HG03095 (cell line): ENCODE data around the gene FAN1.
A peak's percentile ranks its signal among the peaks of the same experiment; 100 is the strongest.

Experiments
- ATAC-seq: cut with Tn5 transposase; IDR thresholded peaks from one replicate; pipeline ENCODE4 v1.9.1; 2021; ENCODE audit warnings: moderate library complexity; ENCODE audit not compliant: unreplicated experiment

Gene FAN1

DNA sequence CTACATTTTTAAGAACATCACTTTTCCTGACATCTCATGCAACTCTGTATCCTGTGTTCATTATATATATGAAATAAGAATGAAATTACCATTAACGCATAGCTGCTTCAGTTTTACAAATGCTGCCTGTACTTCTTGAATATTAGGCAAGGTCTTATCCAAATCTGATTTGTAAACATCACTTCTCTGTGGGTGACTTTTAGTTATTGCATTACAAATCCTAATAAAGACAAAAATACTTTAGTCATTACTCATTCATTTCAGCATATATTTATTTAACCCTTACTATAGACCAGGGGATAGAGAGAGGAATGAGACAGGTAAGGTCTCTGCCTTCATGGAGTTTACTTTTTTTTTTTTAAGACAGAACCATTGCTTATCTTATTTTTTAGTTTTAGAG is 51.0 kb downstream of the FAN1 start:
- no peak for ATAC-seq

DNA sequence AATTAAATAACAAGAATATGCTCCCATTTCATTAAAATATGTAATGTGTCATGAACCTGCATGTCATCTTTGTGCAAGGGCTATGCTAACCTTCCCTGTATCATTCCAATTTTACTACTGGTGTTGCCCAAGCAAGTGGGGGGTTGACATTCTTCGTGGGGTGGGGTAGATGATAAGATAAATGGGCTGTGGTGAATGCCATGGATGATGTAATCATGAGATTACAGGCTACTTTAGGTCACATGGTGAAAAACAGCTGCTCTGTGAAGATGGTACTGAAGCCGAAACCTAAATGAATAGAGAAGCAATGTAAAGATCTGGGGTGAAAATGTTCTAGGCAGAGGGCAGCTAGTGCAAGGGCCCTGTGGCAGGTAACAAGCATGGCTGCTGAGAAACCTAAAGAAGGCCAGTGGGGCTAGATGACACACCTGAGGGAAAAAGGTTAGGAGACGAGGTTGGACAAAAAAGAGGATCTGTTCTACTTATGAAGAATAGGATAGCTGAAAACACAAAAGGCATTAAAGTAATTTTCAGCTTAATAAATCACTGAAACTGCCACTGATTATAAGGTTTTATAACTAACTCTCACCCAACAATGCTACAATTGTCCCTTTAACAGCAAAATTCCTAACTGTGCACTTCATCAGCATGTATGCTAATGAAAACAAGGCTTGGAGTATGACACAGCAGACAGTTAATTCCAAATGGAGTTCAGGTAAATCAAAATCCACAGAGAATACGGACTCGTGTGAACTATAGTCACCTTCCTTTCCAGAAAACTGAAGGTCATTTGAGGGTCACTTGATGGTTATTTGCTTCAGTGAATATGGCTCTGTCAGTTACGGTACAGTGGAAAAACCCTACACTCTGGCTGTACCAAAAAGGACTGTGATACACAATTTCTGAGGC is 52.8 kb downstream of the FAN1 start:
- no peak for ATAC-seq

DNA sequence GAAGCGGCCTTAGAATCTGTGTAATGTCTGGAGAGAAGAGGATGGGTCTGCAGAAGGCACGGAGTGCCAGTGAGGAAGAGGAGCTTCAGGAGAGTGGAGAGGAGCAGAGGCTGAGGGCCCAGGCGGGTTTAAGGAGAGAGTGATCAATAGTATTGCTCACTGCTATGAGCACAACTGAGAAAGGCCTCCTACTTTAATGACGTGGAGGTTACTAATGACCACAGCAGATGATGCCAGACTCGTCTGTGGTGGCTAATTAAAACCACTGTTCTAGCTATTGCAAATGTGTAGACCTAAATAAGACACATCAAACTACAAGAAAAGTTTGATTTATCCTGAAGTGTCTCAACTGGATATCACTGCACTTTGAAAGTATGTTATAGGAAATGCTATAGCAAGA is 54.5 kb downstream of the FAN1 start:
- no peak for ATAC-seq

DNA sequence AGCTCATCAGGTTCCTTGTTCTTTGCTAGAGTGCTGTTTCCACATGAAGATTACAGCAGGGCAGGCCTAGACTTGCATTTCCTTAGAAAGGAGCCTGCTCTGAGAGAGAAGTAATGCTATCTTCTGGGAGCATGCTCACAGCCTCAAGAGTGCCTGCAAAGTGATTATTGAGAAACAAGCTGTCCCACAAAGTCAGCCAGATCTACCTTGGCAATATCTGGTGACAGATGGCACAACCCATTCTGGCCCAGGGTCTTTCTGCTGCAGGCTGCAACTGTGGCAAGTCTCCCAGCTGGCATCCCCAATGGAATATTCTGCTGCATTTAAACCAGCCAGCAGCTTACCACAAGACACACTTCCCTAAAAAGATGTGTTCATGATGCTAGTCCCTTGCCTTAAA is 58.4 kb downstream of the FAN1 start:
- no peak for ATAC-seq

DNA sequence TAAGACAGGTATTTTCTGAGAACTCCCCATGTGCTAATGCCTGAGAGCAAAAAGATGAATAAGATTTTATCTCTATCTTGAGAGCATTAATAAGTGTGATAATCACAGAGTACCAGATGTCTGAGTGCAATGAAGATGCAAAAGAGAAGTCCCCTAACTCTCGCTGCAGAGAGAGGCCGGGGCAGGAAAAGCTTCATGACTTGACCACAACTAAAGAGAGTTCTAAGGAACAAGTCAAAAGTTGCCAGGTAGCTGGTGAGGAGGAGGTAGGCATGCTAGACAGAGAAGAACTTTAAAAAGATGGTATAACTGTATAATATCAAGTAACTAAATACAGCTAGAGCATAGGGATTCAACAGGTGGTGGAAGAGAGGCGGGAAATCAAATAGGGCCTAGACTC is 58.9 kb downstream of the FAN1 start:
- ATAC-seq = no peak

DNA sequence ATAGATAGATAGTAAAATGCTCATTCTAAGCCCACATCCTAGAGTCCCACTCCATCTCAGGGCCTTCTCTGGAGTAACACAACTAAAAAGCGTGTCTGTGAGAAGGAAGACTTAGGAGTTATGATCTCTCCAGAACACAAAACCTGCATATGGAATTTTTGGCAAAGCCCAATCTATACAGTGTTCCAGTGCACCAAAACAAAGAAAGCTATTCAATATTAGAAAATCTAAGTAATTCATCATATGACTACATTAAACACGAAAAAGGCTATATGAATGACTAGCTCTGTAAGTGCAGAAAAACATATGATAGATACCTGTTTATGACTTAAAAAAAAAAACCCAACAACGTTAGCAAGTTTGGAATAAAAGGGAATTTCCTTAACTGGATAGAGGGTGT is 60.0 kb downstream of the FAN1 start:
- ATAC-seq = no peak

DNA sequence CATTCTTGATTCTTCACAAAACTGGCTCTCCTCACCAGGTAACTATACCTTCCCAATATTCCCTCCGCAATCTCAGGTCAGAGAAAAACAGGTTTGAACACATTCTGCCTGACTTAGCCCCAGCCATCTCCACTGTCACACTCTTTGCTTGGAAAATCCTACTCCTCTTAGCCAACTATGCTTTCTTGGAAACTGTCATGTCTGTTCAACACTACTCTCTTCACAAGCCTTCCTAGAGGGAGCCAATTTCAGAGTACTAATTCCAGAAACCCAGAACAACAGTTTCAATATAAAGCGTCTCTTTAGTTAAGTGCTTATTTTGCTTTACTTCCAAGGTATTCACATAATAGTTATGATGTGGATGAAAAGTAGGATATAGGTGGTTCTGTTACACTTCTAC is 66.0 kb downstream of the FAN1 start:
- ATAC-seq = no peak

DNA sequence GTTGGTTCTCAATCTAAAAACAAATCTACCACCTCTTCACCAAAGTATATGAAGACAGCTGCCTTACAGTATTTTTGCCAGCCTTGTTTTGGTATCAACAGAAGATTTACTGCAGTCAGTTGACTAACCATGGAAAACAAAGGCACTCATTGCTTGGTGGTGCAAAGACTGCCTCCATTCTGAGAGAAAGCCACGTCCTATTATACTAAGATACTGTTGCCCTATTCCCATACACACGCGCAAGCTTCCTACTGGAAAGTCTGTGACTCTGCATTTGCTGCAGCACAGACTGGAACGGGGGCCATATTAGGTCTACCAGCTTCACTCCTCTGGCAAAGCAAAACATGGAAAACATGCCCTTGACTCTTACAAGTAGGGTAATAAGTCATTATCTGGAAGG is 69.7 kb downstream of the FAN1 start:
- ATAC-seq = no peak

DNA sequence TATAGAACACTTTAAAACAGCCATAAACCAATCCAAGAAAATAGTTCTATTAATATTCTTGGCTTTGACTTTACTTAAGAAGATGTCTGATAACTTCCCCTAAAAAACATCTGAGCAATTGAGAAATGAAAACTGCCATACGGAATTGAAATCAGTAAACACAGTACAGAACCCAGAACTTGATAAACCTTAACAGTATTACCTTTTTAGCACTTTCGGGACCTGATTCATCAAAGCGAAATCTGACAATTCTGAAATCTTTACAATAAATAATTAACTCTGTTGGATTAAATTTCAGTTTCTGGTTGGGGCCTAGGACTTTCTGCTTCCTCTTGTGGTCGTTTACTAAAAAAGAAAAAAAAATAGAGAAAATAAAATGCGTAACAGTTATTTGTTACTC is 70.4 kb downstream of the FAN1 start:
- no peak for ATAC-seq

DNA sequence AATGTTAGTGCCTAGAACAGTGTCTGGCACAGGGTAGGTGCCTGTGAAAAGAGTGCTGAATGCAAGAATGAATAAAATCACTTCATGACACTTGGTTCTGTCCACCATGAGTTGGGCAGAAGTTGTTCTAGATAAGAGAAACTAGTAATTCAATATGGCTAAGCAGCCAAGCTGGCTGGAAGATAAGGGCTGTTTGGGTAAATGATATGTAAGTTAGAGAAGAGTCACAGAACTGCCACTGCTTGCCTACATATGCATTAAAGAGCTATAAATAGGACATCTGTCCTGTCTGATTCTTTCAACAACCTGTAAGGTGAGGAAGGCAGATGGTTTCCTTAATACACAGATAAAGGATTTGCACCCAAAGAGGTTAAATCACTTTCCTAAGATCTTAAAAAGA is 74.6 kb downstream of the FAN1 start:
- ATAC-seq = no peak

DNA sequence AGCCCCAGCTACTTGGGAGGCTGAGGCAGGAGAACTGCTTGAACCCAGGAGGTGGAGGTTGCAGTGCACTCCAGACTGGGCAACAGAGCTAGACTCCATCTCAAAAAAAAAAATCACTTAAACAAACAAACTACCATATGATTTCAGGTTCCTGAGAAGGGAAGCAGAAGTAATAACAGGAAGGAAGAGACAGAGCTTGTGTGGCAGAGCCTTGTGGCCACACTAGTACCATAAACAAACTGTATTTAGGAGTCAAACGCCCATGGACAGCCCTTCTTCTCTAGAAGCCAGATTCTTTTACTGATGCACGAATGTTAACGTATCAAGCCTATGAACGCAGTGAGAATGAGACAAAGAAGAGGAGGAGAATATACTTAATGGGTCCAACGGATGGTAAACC is 75.7 kb downstream of the FAN1 start:
- ATAC-seq = no peak

DNA sequence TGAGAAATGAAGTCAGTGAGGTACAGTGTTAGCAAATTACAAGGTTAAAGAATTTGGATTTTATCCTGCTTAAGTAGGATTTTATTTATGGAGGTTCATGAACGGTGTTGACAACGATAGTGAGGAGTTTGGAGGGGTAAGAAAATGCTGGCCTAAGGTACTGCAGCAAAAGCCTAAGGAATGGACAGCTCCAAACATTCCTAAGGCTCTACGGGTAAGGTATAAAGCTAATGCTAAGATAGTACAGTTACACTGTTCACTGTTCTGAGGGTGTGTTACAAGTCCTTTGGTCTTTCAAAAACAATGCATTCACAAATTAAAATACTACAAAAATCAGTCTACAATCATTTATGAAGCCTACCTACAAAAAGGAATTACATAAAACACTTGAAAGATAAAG is 80.4 kb downstream of the FAN1 start:
- ATAC-seq = no peak

DNA sequence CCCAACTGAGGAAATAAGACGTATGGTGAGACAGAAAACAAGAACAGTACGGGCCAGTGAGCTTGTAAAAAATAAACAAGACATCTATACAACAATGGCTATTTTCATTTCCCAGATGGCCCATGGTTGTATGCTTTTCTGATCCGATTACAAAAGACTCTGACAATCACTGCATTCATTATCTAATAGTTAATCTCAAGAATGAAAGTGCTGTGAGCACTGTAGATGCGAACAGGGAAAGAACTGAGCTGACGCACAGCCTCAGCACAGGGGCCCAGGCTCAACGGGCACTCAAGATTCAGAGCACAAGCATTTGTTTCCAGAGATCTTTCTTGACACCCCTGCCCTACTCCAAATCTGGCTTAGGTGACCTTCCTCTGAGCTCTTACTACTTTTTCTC is 80.8 kb downstream of the FAN1 start:
- no peak for ATAC-seq

DNA sequence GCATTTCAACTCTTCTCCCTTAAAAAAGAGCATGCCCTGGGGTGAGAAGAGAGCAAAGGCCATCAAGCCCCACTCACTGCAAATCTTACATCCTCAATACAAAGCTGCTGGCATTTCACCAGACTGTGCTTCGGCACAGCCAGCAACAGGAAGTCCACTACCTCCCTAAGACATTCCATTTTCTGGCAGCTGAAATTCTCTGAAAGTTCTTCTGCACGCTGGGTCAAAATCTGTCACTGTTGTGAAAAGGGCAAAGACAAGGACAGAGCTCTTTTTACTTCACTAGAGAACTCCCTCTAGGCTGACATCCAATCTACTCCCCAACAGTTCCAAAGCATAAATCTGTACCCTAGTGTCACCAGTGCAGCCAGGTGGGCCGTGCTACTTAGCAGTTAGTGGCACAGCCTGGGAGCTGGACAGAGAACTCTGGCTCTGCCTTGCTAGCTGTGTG is 81.4 kb downstream of the FAN1 start:
- ATAC-seq = no peak

DNA sequence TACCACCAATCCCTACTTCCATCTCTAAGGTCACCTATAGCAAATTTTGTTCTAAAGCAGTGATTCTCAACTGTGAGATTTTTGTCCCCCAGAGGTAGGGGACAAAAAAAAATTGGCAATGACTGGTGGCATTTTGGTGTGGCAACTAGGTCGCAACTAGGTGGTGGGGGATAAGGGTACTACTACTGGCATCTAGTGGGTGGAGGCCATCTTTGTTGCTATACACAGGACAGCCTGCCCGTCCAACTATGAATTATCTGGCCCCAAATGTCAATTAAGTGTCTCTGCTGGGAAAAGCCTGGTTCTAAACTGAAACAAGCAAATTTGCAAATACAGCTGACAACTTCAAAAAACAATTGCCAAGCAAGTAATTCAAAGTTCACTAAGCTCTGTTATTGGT is 86.3 kb downstream of the FAN1 start:
- ATAC-seq = no peak

DNA sequence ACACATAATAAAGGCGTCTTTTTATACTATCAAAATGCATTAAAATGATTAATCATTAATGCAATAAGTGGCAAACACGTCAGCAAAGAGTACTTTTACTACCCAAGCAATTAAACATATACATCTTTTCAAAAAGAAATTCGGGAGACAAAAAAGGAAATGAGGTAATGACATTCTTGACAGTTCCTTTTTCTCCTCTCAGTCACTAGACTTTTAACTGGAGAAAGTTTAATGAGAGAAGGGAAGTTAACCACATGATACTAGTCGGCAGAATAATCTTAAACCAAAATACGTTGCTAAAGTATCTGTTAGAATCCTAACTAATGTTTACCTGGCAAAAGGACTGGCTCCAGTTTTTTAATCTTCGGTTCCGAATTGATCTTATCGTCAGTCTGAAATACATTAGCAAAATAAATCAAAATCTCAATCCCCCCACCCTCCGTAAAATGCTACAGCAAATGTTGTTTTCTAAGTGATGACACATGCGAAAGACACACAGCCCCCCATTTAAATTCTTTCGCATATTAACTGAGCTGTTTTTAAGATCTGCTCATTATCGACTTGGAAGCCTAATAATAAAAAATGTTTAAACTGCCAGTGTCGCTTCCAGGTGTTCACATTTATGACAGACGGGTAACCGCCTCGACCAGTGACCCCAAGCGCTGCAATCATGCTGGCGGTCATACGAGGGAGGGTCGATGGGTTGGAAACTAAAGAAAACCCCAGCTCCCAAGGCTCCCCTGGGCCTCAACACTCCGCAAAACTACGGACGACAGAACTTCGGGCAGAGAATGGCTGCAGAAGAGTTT is 86.9 kb downstream of the FAN1 start:
- ATAC-seq = peak; percentile 4

DNA sequence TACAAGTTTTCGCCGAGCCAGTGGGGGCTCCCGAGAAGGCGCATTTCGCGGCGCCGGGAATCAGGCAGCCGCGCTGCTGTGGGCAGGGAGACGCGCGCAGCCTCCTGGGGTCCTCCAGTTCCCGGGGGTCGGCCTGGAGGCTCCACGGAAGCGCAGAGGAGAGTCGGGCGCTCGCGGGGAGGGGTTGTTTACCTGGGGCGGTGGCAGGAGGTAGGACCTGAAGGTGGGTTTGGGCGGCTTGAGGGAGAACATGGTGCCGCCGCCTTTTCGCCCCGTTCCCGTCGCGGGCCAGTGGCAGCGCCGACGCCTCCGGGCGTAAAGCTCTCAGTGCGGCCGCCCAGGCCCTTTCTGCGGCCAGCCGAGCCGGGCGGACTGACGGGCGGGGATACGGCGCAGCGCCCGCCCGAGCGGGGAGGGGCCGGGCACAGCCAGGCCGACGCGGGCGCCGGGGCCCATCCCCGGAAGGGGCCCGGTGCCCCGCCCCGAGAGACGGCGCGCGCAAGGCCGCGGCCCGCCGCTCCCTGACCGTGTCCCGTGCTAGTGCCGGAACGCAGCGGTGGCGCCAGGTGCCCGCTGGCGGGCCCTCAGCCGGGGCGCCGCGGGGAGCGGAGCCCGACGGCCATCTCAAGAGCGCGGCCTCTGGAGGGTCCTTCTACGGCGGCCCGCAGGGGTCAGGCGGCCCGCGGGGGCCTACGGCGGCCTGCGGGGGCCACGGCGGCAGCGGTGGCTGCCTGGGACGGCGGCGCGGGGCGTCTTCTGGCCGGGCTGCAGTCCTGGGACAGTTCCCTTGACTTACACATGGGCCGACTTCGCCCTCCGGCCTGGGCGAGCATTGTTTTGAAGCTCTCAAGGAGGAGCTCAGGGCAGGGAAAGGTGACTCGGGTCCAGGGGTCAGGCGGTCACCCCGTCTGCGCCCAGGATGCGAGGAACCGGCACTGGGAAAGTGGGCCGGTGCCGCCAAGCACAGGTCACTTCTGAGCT is 87.8 kb downstream of the FAN1 start, which contains the start of gene MTMR10:
Gene MTMR10, minus strand, starts transcription at position 374 of the 981 bp plus-strand sequence. Its CDS starts 122 bp downstream, at position 252.
- peak; percentile 73 for ATAC-seq

DNA sequence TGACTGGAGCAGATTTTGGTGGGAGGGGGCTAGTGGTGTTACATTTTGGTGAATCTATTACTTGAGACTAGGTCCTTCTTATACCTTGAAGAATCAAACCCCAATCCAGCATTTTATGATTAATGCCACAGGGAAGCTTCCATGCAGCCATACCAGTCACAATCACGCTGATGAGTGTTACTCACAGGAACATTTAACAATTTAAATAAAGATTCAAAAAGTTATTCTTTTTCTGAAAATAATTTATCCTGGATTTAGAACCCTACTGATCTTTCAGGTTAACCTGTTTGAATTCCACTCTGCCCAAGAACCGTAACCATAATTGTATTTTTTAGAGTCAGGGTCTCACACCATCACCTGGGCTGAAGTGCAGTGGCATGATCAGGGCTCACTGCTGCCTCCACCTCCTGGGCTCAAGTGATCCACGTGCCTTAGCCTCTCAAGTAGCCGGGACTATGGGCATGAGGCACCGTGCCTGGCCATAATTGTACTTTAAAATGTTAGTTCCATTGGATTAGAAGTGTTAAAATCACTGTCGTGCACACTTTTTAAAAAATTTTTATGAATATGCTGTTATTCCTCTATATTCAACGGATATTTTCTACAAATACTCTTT is 88.6 kb downstream of the FAN1 start:
- no peak for ATAC-seq
